Testis (tissue), 3 donors: ENCODE measurements around the gene HOXA7. TPM values are rescaled to one million over a fixed set of nuclear protein-coding genes. Genes with fewer than 3 reads are reported as not detected.

Experiments
- DNase-seq: peaks from one replicate; pipeline ENCODE4 v3.0.0-alpha.2; 2019
- H3K27ac ChIP-seq, 2 donors: fragments of 200-600 bp; sonication (generic); one replicate each; pipeline ENCODE4 v1.5.1; 2019
- H3K27me3 ChIP-seq: fragments of 200-600 bp; sonication (generic); one replicate; pipeline ENCODE4 v1.5.1; 2019
- H3K36me3 ChIP-seq: fragments of 200-600 bp; sonication (generic); one replicate; pipeline ENCODE4 v1.5.1; 2017; ENCODE audit warnings: low read depth; ENCODE audit errors: missing control alignments
- H3K4me1 ChIP-seq: fragments of 200-600 bp; sonication (generic); one replicate; pipeline ENCODE4 v1.5.1; 2019
- H3K4me3 ChIP-seq, 2 donors: fragments of 200-600 bp; sonication (generic); one replicate each; pipeline ENCODE4 v1.5.1; 2017 to 2019
- H3K9me3 ChIP-seq: fragments of 200-600 bp; sonication (generic); one replicate; pipeline ENCODE4 v1.5.1; 2017
- POLR2A ChIP-seq: fragments of 450-650 bp; IDR thresholded peaks from one replicate; pipeline ENCODE4 v1.6.1; 2017; ENCODE audit warnings: antibody characterized with exemption, mild to moderate bottlenecking, moderate library complexity
- WGBS, 2 donors: methylation state at CpG; one replicate each; pipeline ENCODE4 v1.1.5; 2018; 5-methylcytosine and 5-hydroxymethylcytosine counted together
- intact Hi-C: fragments of 100-400 bp; cut with DNase I; formaldehyde crosslinking; loops from one replicate; pipeline ENCODE4 v1.15.1; 2023; ENCODE audit warnings: low total_unique reads
- polyA plus RNA-seq: library from polyadenylated mRNA; stranded (reverse); fragments of 350-450 nt; fragmentation: Illumina TruSeq; extraction: RNeasy Lipid Tissue Mini Kit (QIAGEN cat#74804); gene quantifications from one replicate; pipeline ENCODE4 v1.2.3, GENCODE V29; 2014; ENCODE audit warnings: low read depth, low replicate concordance; ENCODE audit not compliant: insufficient read depth
- total RNA-seq, 2 donors: library from RNA; depleted of rRNA; stranded (reverse); fragments of >200 nt; gene quantifications; one replicate each; pipeline ENCODE4 v1.2.3, GENCODE V29; 2016
- TF ChIP-seq, protein P1 (sequence below), 3 experiments: fragments of 450-650 bp in 2 of 3; fragments of 200-600 bp in 1 of 3; sonication (generic) in 1 of 3; IDR thresholded peaks; one replicate each; pipeline ENCODE4 v1.5.1; 2016 to 2019; ENCODE audit warnings: antibody characterized with exemption in 3 of 3, mild to moderate bottlenecking in 2 of 3, moderate library complexity in 1 of 3

Gene HOXA7
- total and polyA plus RNA-seq, 3 donors from 2014 or later, result 3.1 to 13.1 (median 7.8) TPM

GRCh38 chr7:27126596-27127327, 29.7 kb downstream of the HOXA7 start:
- DNase-seq, result no peak
- TF ChIP-seq, protein P1, sequence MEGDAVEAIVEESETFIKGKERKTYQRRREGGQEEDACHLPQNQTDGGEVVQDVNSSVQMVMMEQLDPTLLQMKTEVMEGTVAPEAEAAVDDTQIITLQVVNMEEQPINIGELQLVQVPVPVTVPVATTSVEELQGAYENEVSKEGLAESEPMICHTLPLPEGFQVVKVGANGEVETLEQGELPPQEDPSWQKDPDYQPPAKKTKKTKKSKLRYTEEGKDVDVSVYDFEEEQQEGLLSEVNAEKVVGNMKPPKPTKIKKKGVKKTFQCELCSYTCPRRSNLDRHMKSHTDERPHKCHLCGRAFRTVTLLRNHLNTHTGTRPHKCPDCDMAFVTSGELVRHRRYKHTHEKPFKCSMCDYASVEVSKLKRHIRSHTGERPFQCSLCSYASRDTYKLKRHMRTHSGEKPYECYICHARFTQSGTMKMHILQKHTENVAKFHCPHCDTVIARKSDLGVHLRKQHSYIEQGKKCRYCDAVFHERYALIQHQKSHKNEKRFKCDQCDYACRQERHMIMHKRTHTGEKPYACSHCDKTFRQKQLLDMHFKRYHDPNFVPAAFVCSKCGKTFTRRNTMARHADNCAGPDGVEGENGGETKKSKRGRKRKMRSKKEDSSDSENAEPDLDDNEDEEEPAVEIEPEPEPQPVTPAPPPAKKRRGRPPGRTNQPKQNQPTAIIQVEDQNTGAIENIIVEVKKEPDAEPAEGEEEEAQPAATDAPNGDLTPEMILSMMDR (IDR thresholded peaks at IDR 0.05), result no peak
- no peak for TF ChIP-seq POLR2A
- H3K27ac ChIP-seq, result no peak overlapping the region
- intact Hi-C loops, result no loop called here
- H3K27me3 ChIP-seq, result no peaks in the 10 kb centered on the region
- H3K36me3 ChIP-seq, result no peaks in the 10 kb centered on the region
- 53 to 59% methylated on average over 3 of the region's 3 CpGs for WGBS, 2 donors
- no peaks in the 10 kb centered on the region for H3K4me1 ChIP-seq
- H3K4me3 ChIP-seq, result no peak overlapping the region
- H3K9me3 ChIP-seq, result no peaks in the 10 kb centered on the region

- H3K9me3 ChIP-seq, result no peaks in the 10 kb centered on the region
- 53% methylated on average over 5 of the region's 5 CpGs for WGBS, 2 donors
- H3K4me1 ChIP-seq, result no peaks in the 10 kb centered on the region
- H3K27me3 ChIP-seq, result no peaks in the 10 kb centered on the region
- intact Hi-C loops, result no loop called here
- H3K27ac ChIP-seq, result no peak overlapping the region
- H3K36me3 ChIP-seq, result no peaks in the 10 kb centered on the region
- DNase-seq, result no peak
- no peak overlapping the region for H3K4me3 ChIP-seq
- TF ChIP-seq, protein P1 (IDR thresholded peaks at IDR 0.05), result no peak
- TF ChIP-seq POLR2A, result no peak
Measured at GRCh38 chr7:27125986-27126394, 30.5 kb downstream of the HOXA7 start.

DNA sequence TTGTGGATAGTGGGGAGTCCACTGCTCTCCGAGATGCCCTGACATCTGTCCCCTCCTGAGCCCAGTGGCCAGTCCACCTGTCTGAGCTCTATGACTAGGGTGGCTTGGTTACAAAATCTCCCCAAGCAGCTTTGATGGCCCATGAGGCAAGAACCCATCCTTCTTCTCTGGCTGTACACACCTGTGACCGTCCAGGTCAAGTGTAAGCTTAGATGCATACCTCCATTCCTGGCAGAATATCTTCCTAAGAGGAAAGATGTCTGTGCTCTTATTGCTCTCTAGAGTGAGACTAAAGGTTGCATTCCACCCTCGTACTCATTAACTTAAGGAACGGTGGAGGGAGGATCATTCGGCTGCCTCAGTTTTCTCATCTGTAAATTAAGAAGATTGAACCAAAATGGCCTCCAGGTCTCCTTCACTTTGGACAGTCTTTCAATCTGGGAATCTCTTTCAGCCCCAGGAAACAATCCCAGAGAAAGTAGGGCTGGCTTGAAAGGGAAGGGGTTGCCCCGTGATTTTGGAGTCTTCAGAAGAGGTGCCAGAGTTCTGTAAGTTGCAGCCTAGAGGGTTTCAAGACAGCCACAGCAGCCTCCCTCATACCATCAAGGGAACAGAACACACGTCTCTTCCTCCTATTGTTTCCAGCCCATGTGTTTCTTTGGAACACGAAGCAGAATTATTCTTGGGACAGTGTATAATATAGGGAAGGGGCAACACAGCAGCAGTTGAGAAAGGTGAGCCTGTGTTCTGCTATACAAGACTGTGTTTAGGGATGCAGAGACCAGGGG, 31.4 kb downstream of the HOXA7 start:
- 54 to 56% methylated on average over 7 to 8 of the region's 8 CpGs for WGBS, 2 donors
- H3K36me3 ChIP-seq, result no peaks in the 10 kb centered on the region
- H3K9me3 ChIP-seq, result no peaks in the 10 kb centered on the region
- no peaks in the 10 kb centered on the region for H3K4me1 ChIP-seq
- no peaks in the 10 kb centered on the region for H3K27me3 ChIP-seq
- TF ChIP-seq POLR2A, result no peak
- TF ChIP-seq, protein P1 (IDR thresholded peaks at IDR 0.05), result no peak
- H3K4me3 ChIP-seq, result no peak overlapping the region
- intact Hi-C loops, result no loop called here
- H3K27ac ChIP-seq, result no peak overlapping the region
- no peak for DNase-seq

DNA sequence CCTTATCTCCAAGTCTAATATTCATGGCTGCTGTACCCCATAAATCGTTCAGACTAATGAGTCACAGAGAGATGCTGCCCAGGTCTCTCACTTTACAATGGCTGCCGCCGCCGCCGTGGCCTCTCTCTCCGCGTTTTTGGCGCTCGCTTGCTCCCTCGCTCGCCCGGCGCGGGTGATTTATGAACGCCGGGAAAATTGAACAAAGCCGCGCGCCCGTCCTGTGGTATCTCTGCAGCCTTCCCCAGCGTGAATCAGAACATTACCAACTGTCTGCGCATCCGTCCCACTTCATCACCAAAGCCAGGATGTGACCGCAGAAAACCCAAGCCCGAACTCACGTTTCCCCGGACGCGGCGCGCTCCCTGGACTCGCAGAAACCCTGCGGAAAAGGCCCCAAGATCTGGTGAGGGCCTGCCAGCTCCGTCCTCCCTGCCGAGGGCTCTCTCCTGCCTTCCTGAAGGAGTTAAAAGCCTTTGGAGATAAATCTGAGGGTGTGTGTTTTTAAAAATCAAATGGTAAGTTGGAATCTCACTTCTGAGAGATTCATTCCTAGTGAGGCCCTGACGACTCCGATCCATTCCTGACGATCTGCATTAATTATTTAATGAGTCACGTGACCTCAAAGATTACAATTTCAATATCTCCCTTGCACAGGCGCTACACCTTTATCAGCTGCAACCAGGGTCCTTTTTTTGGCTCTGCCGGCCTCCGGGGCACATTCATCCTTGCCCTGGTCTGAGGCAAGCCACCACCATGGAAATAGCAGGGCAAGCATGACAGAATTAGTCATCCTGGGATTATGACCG, 32.2 kb downstream of the HOXA7 start:
- intact Hi-C loops, result no loop called here

More for the DNA sequence above, 32.2 kb downstream of the HOXA7 start:
- no peak overlapping the region for H3K4me3 ChIP-seq
- no peaks in the 10 kb centered on the region for H3K9me3 ChIP-seq
- H3K36me3 ChIP-seq, result no peaks in the 10 kb centered on the region
- no peak for DNase-seq
- H3K27ac ChIP-seq, result no peak overlapping the region
- TF ChIP-seq POLR2A, result no peak
- TF ChIP-seq, protein P1 (IDR thresholded peaks at IDR 0.05), result no peak
- no peaks in the 10 kb centered on the region for H3K4me1 ChIP-seq
- WGBS, 2 donors, result 14 to 16% methylated on average over 32 to 43 of the region's 43 CpGs
- no peaks in the 10 kb centered on the region for H3K27me3 ChIP-seq
